Mesodermal cell (in vitro differentiated cells): ENCODE results near the gene KCNE4.
"Not testable (repeated sequence)": the region's sequence is repeated elsewhere in the genome, so short reads cannot be mapped to it uniquely, and the experiment has no call there.

Source experiments
- H3K27ac ChIP-seq: 2 replicates; pipeline ENCODE4 v1.7.0; 2013; ENCODE audit warnings: mild to moderate bottlenecking, low read depth, low read length, moderate library complexity; ENCODE audit not compliant: severe bottlenecking
- H3K36me3 ChIP-seq: 2 replicates; pipeline ENCODE4 v1.7.1; 2013; ENCODE audit warnings: mild to moderate bottlenecking, low read length, moderate library complexity; ENCODE audit not compliant: control insufficient read depth, insufficient read depth
- H3K4me1 ChIP-seq: one replicate; pipeline ENCODE4 v1.7.1; 2013; ENCODE audit warnings: mild to moderate bottlenecking, low read length; ENCODE audit not compliant: insufficient read depth, control insufficient read depth, poor library complexity, severe bottlenecking
- H3K4me3 ChIP-seq: 2 replicates; pipeline ENCODE4 v1.7.0; 2013; ENCODE audit warnings: low read length, control low read depth, mild to moderate bottlenecking; ENCODE audit not compliant: insufficient read depth, poor library complexity, severe bottlenecking; ENCODE audit errors: extremely low read depth
- H3K9me3 ChIP-seq: 2 replicates; pipeline ENCODE4 v1.7.1; 2013; ENCODE audit warnings: mild to moderate bottlenecking, low read length, moderate library complexity; ENCODE audit not compliant: control insufficient read depth
- WGBS, 2 experiments: methylation state at CpG; one replicate each; pipeline ENCODE4 v1.1.5; 2013; ENCODE audit warnings: missing lambda C conversion rate in 2 of 2; ENCODE audit not compliant: insufficient coverage in 2 of 2; 5-methylcytosine and 5-hydroxymethylcytosine counted together

KCNE4 gene

DNA sequence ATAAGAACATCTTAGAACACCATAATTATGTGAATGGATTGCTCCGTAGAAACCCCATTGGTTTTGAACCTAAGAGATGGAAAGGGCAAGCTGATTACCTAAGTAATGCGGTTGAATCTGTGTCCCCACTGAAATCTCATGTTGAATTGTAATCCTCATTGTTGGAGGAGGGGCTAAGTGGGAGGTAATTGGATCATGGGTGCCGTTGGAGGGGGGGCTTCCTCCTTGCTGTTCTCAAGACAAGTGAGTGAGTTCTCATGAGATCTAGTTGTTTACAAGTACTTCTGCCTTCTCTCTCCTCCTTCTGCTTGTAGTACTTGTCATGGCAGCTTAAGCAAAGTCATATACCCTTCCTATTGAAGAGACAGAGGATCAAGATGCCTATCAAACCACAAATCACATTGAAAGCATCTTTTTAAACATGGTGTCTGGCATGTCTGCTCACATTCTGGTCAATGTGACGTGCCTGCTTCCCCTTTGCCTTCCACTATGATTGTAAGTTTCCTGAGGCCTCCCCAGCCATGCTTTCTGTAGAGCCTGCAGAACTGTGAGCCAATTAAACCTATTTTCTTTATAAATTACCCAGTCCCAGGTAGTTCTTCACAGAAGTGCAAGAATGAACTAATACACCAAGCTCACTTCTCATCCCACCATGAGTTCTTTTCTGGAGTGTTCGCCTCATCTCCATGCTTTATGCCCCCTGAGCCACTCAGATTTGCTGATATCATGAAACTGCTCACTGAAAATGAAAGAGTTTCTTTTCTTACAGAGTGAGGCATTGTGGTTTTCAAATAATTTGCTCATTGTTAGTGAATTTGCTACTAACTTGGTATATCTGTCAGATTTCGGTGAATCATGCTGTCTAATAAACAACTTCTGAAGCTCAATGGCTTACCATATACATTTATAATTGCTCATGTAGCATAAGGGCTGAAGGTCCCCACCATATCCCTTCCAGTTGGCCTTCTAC lies 23.6 kb downstream of the KCNE4 start:
- 94 to 96% methylated on average over 2 to 3 of the region's 6 CpGs for WGBS, 2 experiments
- peaks cover 4% of the 10 kb centered on the region for H3K9me3 ChIP-seq
- H3K27ac ChIP-seq, result no peak overlapping the region

DNA sequence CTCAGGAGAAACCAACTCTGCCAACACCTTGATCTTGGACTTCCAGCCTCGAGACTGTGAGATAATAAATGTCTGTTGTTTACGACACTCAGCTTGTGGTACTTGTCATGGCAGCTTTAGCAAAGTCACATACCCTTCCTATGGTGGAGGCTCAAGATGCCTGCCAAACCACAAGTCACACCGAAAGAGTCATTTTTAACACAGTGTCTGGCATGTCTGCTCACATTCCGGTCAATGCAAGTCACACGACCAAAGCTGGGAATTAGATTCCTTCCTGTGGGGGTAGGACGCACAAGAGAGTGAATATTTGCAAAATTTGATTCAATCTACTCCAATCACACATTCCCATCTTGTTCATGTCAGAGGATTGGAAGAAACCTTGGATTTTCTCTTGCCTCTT lies 24.6 kb downstream of the KCNE4 start:
- Histone ChIP-seq H3K9me3 (peaks cover 4% of the 10 kb centered on the region), H3K36me3 (no peaks in the 10 kb centered on the region), H3K4me1 (no peaks in the 10 kb centered on the region), H3K4me3 (no peak overlapping the region), H3K27ac (no peak overlapping the region)
- 92 to 100% methylated on average over 2 to 5 of the region's 6 CpGs for WGBS, 2 experiments

More for the DNA sequence above, 23.6 kb downstream of the KCNE4 start:
- H3K4me1 ChIP-seq, result no peaks in the 10 kb centered on the region
- no peak overlapping the region for H3K4me3 ChIP-seq
- no peaks in the 10 kb centered on the region for H3K36me3 ChIP-seq

DNA sequence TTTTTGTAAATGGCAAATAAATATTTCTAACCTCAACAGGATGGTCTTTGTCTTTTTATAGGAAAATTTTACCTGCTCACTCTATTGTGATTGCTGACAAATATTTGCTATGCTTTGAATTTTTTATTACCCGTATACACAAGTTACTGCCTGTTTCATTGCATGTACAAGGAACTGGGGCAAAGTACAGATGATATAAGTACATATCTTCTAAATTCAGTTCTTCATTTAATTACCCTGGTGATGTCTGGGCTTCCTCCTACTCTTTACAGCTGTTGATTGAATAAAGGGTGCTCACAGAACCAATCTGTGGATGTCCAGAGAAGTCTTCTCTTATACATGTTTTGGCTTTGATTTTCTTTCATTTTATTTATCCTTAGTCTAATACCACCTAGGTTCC lies 26.5 kb downstream of the KCNE4 start:
- H3K4me3 ChIP-seq, result no peak overlapping the region
- no CpG with 5 or more reads among the region's 1 CpG for WGBS, 2 experiments

DNA sequence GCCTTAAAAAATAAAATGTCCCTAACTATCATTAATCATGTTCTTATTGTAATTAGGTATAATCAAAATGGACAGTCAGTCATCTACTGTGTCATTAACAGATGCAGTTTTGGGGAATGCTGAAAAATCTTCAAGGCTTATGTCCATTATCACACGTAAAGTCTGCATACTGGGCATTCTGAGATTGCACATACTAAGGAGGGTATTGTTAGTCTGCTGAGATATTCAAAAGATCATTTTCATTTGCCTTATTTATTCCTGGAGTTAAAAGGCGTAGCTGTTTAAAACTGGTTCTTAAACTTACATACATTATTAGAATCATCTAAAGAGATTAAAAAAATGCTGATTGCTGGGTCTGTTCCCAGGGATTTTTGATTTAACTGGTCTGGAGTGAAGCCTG lies 27.4 kb downstream of the KCNE4 start:
- Histone ChIP-seq H3K4me1 (no peaks in the 10 kb centered on the region), H3K9me3 (peaks cover 4% of the 10 kb centered on the region), H3K4me3 (no peak overlapping the region), H3K36me3 (no peaks in the 10 kb centered on the region), H3K27ac (no peak overlapping the region)
- 100% methylated on average over 1 of the region's 2 CpGs for WGBS, 2 experiments

More for the DNA sequence above, 26.5 kb downstream of the KCNE4 start:
- H3K27ac ChIP-seq, result no peak overlapping the region
- no peaks in the 10 kb centered on the region for H3K4me1 ChIP-seq
- peaks cover 4% of the 10 kb centered on the region for H3K9me3 ChIP-seq
- no peaks in the 10 kb centered on the region for H3K36me3 ChIP-seq

DNA sequence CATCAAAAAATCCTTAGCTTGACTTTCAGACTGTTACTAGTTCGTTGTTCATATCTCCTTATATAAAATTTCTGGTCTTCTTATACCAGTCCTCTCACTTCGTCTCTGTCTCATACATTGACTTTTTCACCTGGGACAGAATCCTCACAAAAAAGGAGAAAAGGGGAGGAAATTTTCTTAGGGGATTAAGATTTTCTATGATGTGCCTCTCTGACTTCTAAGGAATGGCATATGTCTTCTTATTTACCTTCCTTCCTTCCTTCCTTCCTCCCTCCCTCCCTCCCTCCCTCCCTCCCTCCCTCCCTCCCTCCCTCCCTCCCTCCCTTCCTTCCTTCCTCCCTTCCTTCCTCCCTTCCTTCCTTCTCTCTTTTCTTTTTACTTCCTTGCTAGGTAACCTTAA lies 27.9 kb downstream of the KCNE4 start:
- Histone ChIP-seq H3K36me3 (no peaks in the 10 kb centered on the region), H3K9me3 (peaks cover 4% of the 10 kb centered on the region), H3K4me1 (no peaks in the 10 kb centered on the region), H3K4me3 (no peak overlapping the region), H3K27ac (no peak overlapping the region)
- 100% methylated on average over 1 of the region's 2 CpGs; no CpG with 5 or more reads in 1 of the 2 experiments for WGBS, 2 experiments

DNA sequence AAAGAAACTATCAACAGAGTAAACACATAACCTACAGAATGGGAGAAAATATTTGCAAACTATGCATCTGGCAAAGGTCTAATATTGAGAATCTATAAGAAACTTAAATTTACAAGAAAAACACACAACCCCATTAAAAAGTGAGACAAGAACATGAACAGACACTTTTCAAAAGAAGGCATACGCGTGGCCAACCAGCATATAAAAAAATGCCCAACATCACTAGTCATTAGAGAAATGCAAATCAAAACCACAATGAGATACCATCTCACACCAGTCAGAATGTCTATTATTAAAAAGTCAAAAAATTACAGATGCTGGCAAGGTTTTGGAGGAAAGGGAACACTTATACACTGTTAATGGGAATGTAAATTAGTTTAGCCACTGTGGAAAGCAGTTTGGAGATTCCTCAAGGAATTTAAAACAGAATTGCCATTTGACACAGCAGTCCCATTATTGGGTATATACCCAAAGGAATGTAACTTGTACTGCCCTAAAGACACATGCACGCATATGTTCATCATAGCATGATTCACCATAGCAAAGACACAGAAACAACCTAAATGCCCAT lies 28.9 kb downstream of the KCNE4 start:
- H3K36me3 ChIP-seq, H3K4me1 ChIP-seq, H3K27ac ChIP-seq, H3K9me3 ChIP-seq, H3K4me3 ChIP-seq: not testable (repeated sequence)
- WGBS, 2 experiments, result 44 to 100% methylated on average over 1 to 2 of the region's 3 CpGs

- Histone ChIP-seq H3K36me3 (no peaks in the 10 kb centered on the region), H3K4me1 (no peaks in the 10 kb centered on the region), H3K4me3 (no peak overlapping the region), H3K9me3 (no peaks in the 10 kb centered on the region), H3K27ac (no peak overlapping the region)
- WGBS, 2 experiments, result 75 to 100% methylated on average over 1 to 2 of the region's 3 CpGs
These were observed 29.8 kb downstream of the KCNE4 start for GRCh38 chr2:223081789-223082188.

GRCh38 chr2:223082706-223083105 lies 30.7 kb downstream of the KCNE4 start:
- H3K9me3 ChIP-seq, result no peaks in the 10 kb centered on the region
- H3K27ac ChIP-seq, result no peak overlapping the region
- H3K4me3 ChIP-seq, result no peak overlapping the region
- H3K4me1 ChIP-seq, result no peaks in the 10 kb centered on the region
- WGBS, 2 experiments, result no CpG with 5 or more reads among the region's 2 CpGs
- no peaks in the 10 kb centered on the region for H3K36me3 ChIP-seq

DNA sequence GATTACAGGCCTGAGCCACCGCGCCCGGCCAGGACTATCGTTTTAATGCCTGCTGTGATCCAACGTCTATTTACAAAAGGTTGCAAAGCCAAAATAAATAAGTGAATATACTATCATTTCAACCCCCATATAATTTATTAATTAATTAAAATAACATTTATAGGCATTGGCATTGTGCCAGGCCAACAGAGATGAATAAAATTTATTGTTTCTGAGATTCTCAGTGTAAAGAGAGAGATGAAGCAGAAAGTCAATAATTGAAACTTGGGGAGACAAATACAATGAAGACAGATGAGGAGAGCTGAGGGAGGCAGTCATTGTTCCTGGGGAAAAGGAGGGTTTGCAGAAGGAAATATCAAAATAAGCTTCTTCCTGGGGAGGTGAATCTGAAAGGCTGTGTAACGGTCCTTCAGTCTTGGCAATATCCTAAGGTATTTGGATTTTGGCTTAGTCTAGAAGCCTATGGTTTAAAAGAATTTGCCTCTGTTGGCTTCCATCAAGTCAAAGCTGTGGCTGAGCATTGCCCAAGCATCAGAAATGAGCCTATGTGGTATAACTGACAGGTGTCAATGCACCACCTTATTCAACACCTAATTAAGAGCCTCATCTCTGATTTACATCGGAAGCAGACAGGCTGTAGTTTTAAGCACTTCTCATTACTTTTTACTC lies 31.5 kb downstream of the KCNE4 start:
- Histone ChIP-seq H3K9me3 (no peaks in the 10 kb centered on the region), H3K36me3 (no peaks in the 10 kb centered on the region), H3K27ac (no peak overlapping the region), H3K4me3 (no peak overlapping the region), H3K4me1 (no peaks in the 10 kb centered on the region)
- WGBS, 2 experiments, result 45 to 100% methylated on average over 1 to 2 of the region's 7 CpGs

DNA sequence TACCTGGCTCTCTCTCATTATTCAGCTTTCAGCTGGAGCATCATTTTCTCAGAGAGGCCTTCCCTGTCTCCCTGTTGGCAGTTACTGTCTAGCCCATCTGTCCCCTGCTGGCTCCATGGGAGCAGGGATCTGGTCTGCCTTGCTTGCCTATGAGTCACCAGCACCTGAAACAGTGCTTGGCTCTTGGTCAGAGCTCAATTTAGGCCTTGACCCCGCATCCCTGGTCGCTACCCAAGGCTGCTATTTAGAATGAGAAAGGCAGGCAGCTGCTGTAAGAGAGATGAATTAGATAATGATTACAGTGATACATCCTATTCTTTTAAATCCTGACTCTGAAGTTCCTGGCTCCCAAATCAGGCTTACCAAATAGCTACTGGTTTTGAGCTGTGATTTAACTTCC lies 32.9 kb downstream of the KCNE4 start:
- H3K27ac ChIP-seq, result no peak overlapping the region
- H3K4me1 ChIP-seq, result peaks cover 7% of the 10 kb centered on the region
- H3K4me3 ChIP-seq, result no peak overlapping the region
- H3K36me3 ChIP-seq, result no peaks in the 10 kb centered on the region
- no peaks in the 10 kb centered on the region for H3K9me3 ChIP-seq
- 85% methylated on average over 2 of the region's 2 CpGs; no CpG with 5 or more reads in 1 of the 2 experiments for WGBS, 2 experiments
